SK-N-SH (cell line): ENCODE results near the gene IGSF23. TPM values are rescaled to one million over a fixed set of nuclear protein-coding genes. Genes with fewer than 3 reads are reported as not detected.

Experiments used
- CTCF ChIA-PET: fragments of 300-600, 350-600 bp; formaldehyde crosslinking; extraction: SDS; loops from one replicate; lab custom pipeline; 2021; lab: Yijun Ruan, JAX
- POLR2A ChIA-PET: fragments of 350-600 bp; sonication (Branson Sonifier 250); formaldehyde crosslinking; extraction: SDS; loops from one replicate; lab custom pipeline; 2020; ENCODE audit warnings: antibody characterized with exemption, inconsistent platforms; lab: Yijun Ruan, JAX
- DNase-seq: peaks from one replicate; pipeline ENCODE4 v3.0.0; 2012
- H2AFZ ChIP-seq: fragments of 200-600 bp; sonication (generic); 2 replicates; pipeline ENCODE4 v1.8.1; 2016; ENCODE audit warnings: antibody characterized with exemption, mild to moderate bottlenecking, low read depth
- H3F3A ChIP-seq: fragments of 200-600 bp; sonication (generic); replicated peaks from 2 replicates; pipeline ENCODE3; 2016; ENCODE audit warnings: antibody characterized with exemption, mild to moderate bottlenecking; ENCODE audit not compliant: insufficient read depth
- H3K27ac ChIP-seq, 2 experiments: fragments of 200-500 bp in 1 of 2; fragments of 200-600 bp in 1 of 2; sonication (Bioruptor generic) in 1 of 2; sonication (generic), shearing (Covaris generic) in 1 of 2; 2 replicates each; pipeline versions ENCODE4 v1.5.1 to v1.6.1; 2014 to 2016; ENCODE audit warnings: low read depth in 2 of 2, inconsistent platforms in 1 of 2, low read length in 1 of 2, mild to moderate bottlenecking in 1 of 2, mixed read lengths in 1 of 2
- H3K27me3 ChIP-seq: fragments of 200-600 bp; sonication (generic), shearing (Covaris generic); 2 replicates; pipeline ENCODE4 v1.6.1; 2016; ENCODE audit warnings: mixed run types; ENCODE audit not compliant: insufficient read depth
- H3K36me3 ChIP-seq, 2 experiments: fragments of 200-500 bp in 1 of 2; fragments of 200-600 bp in 1 of 2; sonication (Bioruptor generic) in 1 of 2; sonication (generic) in 1 of 2; replicated peaks in 1 of 2; 2 replicates each; pipeline versions ENCODE3 to v1.5.1; 2014 to 2016; ENCODE audit warnings: low read length in 1 of 2, mild to moderate bottlenecking in 1 of 2; ENCODE audit not compliant: insufficient read depth in 2 of 2, control insufficient read depth in 1 of 2
- H3K4me1 ChIP-seq, 2 experiments: fragments of 200-500 bp in 1 of 2; fragments of 200-600 bp in 1 of 2; sonication (Bioruptor generic) in 1 of 2; sonication (generic), shearing (Covaris generic) in 1 of 2; 2 replicates each; pipeline versions ENCODE4 v1.5.1 to v1.6.1; 2014 to 2016; ENCODE audit warnings: low read depth in 1 of 2, low read length in 1 of 2, mixed run types in 1 of 2; ENCODE audit not compliant: insufficient read depth in 2 of 2, control insufficient read depth in 1 of 2
- H3K4me2 ChIP-seq: fragments of 200-600 bp; sonication (generic), shearing (Covaris generic); 2 replicates; pipeline ENCODE4 v1.6.1; 2017; ENCODE audit warnings: mixed run types
- H3K4me3 ChIP-seq, 2 experiments: fragments of 200-500 bp in 1 of 2; fragments of 200-600 bp in 1 of 2; sonication (Bioruptor generic) in 1 of 2; sonication (generic), shearing (Covaris generic) in 1 of 2; 2 replicates each; pipeline versions ENCODE4 v1.5.1 to v1.8.1; 2014 to 2016; ENCODE audit warnings: low read depth in 2 of 2, inconsistent platforms in 1 of 2, low read length in 1 of 2, mild to moderate bottlenecking in 1 of 2, mixed read lengths in 1 of 2, moderate library complexity in 1 of 2
- H3K79me2 ChIP-seq: fragments of 200-600 bp; sonication (generic); 2 replicates; pipeline ENCODE4 v1.8.1; 2017; ENCODE audit warnings: mild to moderate bottlenecking; ENCODE audit not compliant: insufficient read depth
- H3K9ac ChIP-seq: fragments of 200-600 bp; sonication (generic); 2 replicates; pipeline ENCODE4 v1.6.1; 2017; ENCODE audit warnings: mixed run types
- H3K9me2 ChIP-seq: fragments of 200-600 bp; sonication (generic); 2 replicates; pipeline ENCODE4 v1.6.1; 2017; ENCODE audit warnings: mixed run types
- H3K9me3 ChIP-seq: fragments of 200-600 bp; sonication (generic); 2 replicates; pipeline ENCODE4 v1.6.1; 2017; ENCODE audit warnings: mixed run types, mild to moderate bottlenecking, moderate library complexity
- H4K20me1 ChIP-seq: fragments of 200-600 bp; sonication (generic); 2 replicates; pipeline ENCODE4 v1.6.1; 2017; ENCODE audit warnings: mild to moderate bottlenecking, mixed run types; ENCODE audit not compliant: insufficient read depth
- CHD2 ChIP-seq: fragments of 150-350 bp; IDR thresholded peaks from 2 replicates; pipeline ENCODE4 v1.6.1; 2018; ENCODE audit warnings: low read length; ENCODE audit not compliant: partially characterized antibody
- EP300 ChIP-seq, 2 experiments: IDR thresholded peaks; 2 replicates each; pipeline versions ENCODE4 v1.4.0 to v1.6.1; 2012; ENCODE audit warnings: borderline replicate concordance in 1 of 2, low read depth in 1 of 2, low read length in 1 of 2
- EZH2phosphoT487 ChIP-seq: fragments of 200-600 bp; sonication (generic); IDR thresholded peaks from 2 replicates; pipeline ENCODE4 v1.6.1; 2017; ENCODE audit warnings: low read depth, mixed run types, mild to moderate bottlenecking, antibody characterized with exemption, moderate library complexity, borderline replicate concordance
- FOSL2 ChIP-seq: IDR thresholded peaks from 2 replicates; pipeline ENCODE4 v1.4.0; 2012; ENCODE audit warnings: low read depth, mild to moderate bottlenecking, moderate library complexity, borderline replicate concordance
- GABPA ChIP-seq: IDR thresholded peaks from 2 replicates; pipeline ENCODE4 v1.4.0; 2012; ENCODE audit warnings: low read depth, mild to moderate bottlenecking
- MEF2A ChIP-seq: IDR thresholded peaks from 2 replicates; pipeline ENCODE4 v1.4.0; 2012; ENCODE audit warnings: low read depth, borderline replicate concordance
- MXI1 ChIP-seq: IDR thresholded peaks from 2 replicates; pipeline ENCODE4 v1.6.1; 2012; ENCODE audit warnings: mild to moderate bottlenecking, low read depth, low read length, improper control_type of control experiment
- NFIC ChIP-seq: IDR thresholded peaks from 2 replicates; pipeline ENCODE4 v1.4.0; 2012; ENCODE audit warnings: borderline replicate concordance
- NRF1 ChIP-seq: IDR thresholded peaks from 2 replicates; pipeline ENCODE4 v1.6.1; 2012; ENCODE audit warnings: low read depth, mild to moderate bottlenecking, low read length
- PBX3 ChIP-seq: IDR thresholded peaks from 2 replicates; pipeline ENCODE4; 2012
- RCOR1 ChIP-seq: fragments of 150-350 bp; IDR thresholded peaks from 2 replicates; pipeline ENCODE4 v1.6.1; 2017; ENCODE audit warnings: antibody characterized with exemption, low read length
- RFX5 ChIP-seq: IDR thresholded peaks from 2 replicates; pipeline ENCODE4 v1.6.1; 2012; ENCODE audit warnings: mild to moderate bottlenecking, improper control_type of control experiment, low read length
- RXRA ChIP-seq: IDR thresholded peaks from 2 replicates; pipeline ENCODE4 v1.4.0; 2012; ENCODE audit warnings: low read depth, mild to moderate bottlenecking, borderline replicate concordance
- SIN3A ChIP-seq: IDR thresholded peaks from 2 replicates; pipeline ENCODE4 v1.6.1; 2012; ENCODE audit warnings: low read depth, mild to moderate bottlenecking, low read length, moderate library complexity, borderline replicate concordance
- TAF1 ChIP-seq: IDR thresholded peaks from 2 replicates; pipeline ENCODE4 v1.6.1; 2012; ENCODE audit warnings: low read depth, mild to moderate bottlenecking, low read length, moderate library complexity, borderline replicate concordance
- TCF12 ChIP-seq: IDR thresholded peaks from 2 replicates; pipeline ENCODE4 v1.4.0; 2012
- TEAD4 ChIP-seq: IDR thresholded peaks from 2 replicates; pipeline ENCODE4 v1.4.0; 2012; ENCODE audit warnings: mild to moderate bottlenecking, borderline replicate concordance; ENCODE audit not compliant: insufficient read depth
- YY1 ChIP-seq: IDR thresholded peaks from 2 replicates; pipeline ENCODE4 v1.4.0; 2012; ENCODE audit warnings: low read depth, mild to moderate bottlenecking
- ZBTB33 ChIP-seq: IDR thresholded peaks from 2 replicates; pipeline ENCODE4 v1.4.0; 2012; ENCODE audit warnings: low read depth, borderline replicate concordance
- WGBS: methylation state at CpG from one replicate; pipeline ENCODE4 v1.1.6; 2017; ENCODE audit warnings: low lambda C conversion rate; 5-methylcytosine and 5-hydroxymethylcytosine counted together
- polyA plus RNA-seq, 3 experiments: library from polyadenylated mRNA; depleted of rRNA; stranded (reverse); fragments of >200 nt; gene quantifications; 2 replicates each; pipeline ENCODE4 v1.2.3, GENCODE V29; 2012
- TF ChIP-seq, protein P1 (sequence below): IDR thresholded peaks from 2 replicates; pipeline ENCODE4 v1.6.1; 2012; ENCODE audit warnings: mild to moderate bottlenecking, low read depth, low read length, moderate library complexity

Gene IGSF23
- polyA plus RNA-seq, 1 of the 3 experiments (the other 2 are of a cell fraction) = 0.08 TPM

GRCh38 chr19:44611812-44612295, 1.5 kb upstream of the IGSF23 start:
- H3K36me3 ChIP-seq = no peaks in the 10 kb centered on the region
- DNase-seq = no peak
- WGBS = 82% methylated on average over 2 of the region's 2 CpGs
- no peak overlapping the region for H3K4me3 ChIP-seq
- H3F3A ChIP-seq = peaks cover 25% of the 10 kb centered on the region
- TF ChIP-seq TEAD4 = no peak
- peaks cover 0 to 23% of the 10 kb centered on the region in 2 experiments; a peak in 1 of 4 replicates for H3K4me1 ChIP-seq
- no peaks in the 10 kb centered on the region for H3K79me2 ChIP-seq
- no peak overlapping the region for H3K9ac ChIP-seq
- no peaks in the 10 kb centered on the region for H3K9me3 ChIP-seq
- CTCF ChIA-PET = interaction anchor here (0.7 to 2.3 kb wide), 5 partner anchors 14 to 78 kb away, joined by 3 to 10 read pairs (median 5); no protein-coding TSS in a partner anchor
- no peak overlapping the region for H2AFZ ChIP-seq
- H3K9me2 ChIP-seq = no peaks in the 10 kb centered on the region
- POLR2A ChIA-PET = no interaction called here
- no peaks in the 10 kb centered on the region for H4K20me1 ChIP-seq
- H3K27ac ChIP-seq = no peak overlapping the region
- no peak overlapping the region for H3K4me2 ChIP-seq
- no peaks in the 10 kb centered on the region for H3K27me3 ChIP-seq

- POLR2A ChIA-PET = no interaction called here
- no peak overlapping the region for H3K27ac ChIP-seq
- H3F3A ChIP-seq = peaks cover 8% of the 10 kb centered on the region
- H2AFZ ChIP-seq = no peak overlapping the region
- no peak for DNase-seq
- CTCF ChIA-PET = interaction anchor here (1.3 kb wide), 1 partner anchor 74 kb away, joined by 3 read pairs; no protein-coding TSS in a partner anchor
- H3K27me3 ChIP-seq = no peaks in the 10 kb centered on the region
- H3K9me3 ChIP-seq = no peaks in the 10 kb centered on the region
- no peak overlapping the region for H3K4me3 ChIP-seq
- no peaks in the 10 kb centered on the region for H3K79me2 ChIP-seq
- H3K4me2 ChIP-seq = no peak overlapping the region
- 70% methylated on average over 10 of the region's 10 CpGs for WGBS
- no peaks in the 10 kb centered on the region for H4K20me1 ChIP-seq
- no peaks in the 10 kb centered on the region for H3K9me2 ChIP-seq
- no peak for TF ChIP-seq RXRA
- TF ChIP-seq RCOR1 = no peak
- TF ChIP-seq MXI1 = no peak
- no peak for TF ChIP-seq NFIC
- no peak for TF ChIP-seq ZBTB33
- TF ChIP-seq PBX3 = no peak
- no peak for TF ChIP-seq EP300 (IDR thresholded peaks at IDR 0.05; ENCODE audit: borderline replicate concordance in 1 of 2, low read depth in 1 of 2, low read length in 1 of 2)
- no peak for TF ChIP-seq RFX5
- no peak for TF ChIP-seq FOSL2
- TF ChIP-seq GABPA = no peak
- no peak for TF ChIP-seq CHD2
- no peak for TF ChIP-seq TEAD4
- TF ChIP-seq MEF2A = no peak
- no peak for TF ChIP-seq TAF1
- TF ChIP-seq YY1 = no peak
- TF ChIP-seq SIN3A = no peak
- TF ChIP-seq NRF1 = no peak
- TF ChIP-seq EZH2phosphoT487 = no peak
- TF ChIP-seq TCF12 = no peak
- TF ChIP-seq, protein P1, sequence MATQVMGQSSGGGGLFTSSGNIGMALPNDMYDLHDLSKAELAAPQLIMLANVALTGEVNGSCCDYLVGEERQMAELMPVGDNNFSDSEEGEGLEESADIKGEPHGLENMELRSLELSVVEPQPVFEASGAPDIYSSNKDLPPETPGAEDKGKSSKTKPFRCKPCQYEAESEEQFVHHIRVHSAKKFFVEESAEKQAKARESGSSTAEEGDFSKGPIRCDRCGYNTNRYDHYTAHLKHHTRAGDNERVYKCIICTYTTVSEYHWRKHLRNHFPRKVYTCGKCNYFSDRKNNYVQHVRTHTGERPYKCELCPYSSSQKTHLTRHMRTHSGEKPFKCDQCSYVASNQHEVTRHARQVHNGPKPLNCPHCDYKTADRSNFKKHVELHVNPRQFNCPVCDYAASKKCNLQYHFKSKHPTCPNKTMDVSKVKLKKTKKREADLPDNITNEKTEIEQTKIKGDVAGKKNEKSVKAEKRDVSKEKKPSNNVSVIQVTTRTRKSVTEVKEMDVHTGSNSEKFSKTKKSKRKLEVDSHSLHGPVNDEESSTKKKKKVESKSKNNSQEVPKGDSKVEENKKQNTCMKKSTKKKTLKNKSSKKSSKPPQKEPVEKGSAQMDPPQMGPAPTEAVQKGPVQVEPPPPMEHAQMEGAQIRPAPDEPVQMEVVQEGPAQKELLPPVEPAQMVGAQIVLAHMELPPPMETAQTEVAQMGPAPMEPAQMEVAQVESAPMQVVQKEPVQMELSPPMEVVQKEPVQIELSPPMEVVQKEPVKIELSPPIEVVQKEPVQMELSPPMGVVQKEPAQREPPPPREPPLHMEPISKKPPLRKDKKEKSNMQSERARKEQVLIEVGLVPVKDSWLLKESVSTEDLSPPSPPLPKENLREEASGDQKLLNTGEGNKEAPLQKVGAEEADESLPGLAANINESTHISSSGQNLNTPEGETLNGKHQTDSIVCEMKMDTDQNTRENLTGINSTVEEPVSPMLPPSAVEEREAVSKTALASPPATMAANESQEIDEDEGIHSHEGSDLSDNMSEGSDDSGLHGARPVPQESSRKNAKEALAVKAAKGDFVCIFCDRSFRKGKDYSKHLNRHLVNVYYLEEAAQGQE = no peak
- H3K36me3 ChIP-seq = no peaks in the 10 kb centered on the region
- no peaks in the 10 kb centered on the region; a peak in 1 of 4 replicates for H3K4me1 ChIP-seq
- no peak overlapping the region for H3K9ac ChIP-seq
Observed at GRCh38 chr19:44614313-44614712, 950 bp downstream of the IGSF23 start.
